ENCODE results near the gene FLCN. TPM values are rescaled to one million over a fixed set of nuclear protein-coding genes. Genes with fewer than 3 reads are reported as not detected.

The FLCN gene
- total and polyA plus RNA-seq, 2 experiments from 2014 or later, result 12.1 to 36.6 TPM

GRCh38 chr17:17176341-17176740 lies 60.6 kb downstream of the FLCN start:
- no peak for ATAC-seq
- H2AFZ ChIP-seq, result no peak overlapping the region
- H4K20me1 ChIP-seq (replicated peaks; ENCODE audit: insufficient read depth), result no peaks in the 10 kb centered on the region; the same call in none of the 2 replicates
- TF ChIP-seq ETS1 (IDR thresholded peaks at IDR 0.05) (no peak), NANOG (IDR thresholded peaks at IDR 0.05; ENCODE audit: borderline replicate concordance) (no peak), REST (IDR thresholded peaks at IDR 0.05; ENCODE audit: unreplicated experiment) (no peak), EZH2phosphoT487 (IDR thresholded peaks at IDR 0.05; ENCODE audit: unreplicated experiment) (no peak)
- H3K27ac ChIP-seq (ENCODE audit: low read depth), result no peak overlapping the region
- Mint-ChIP-seq H3K27ac (no peak overlapping the region), H3K4me3 (no peak overlapping the region), H3K27me3 (ENCODE audit: insufficient read depth, low read depth, poor library complexity) (peaks cover 2% of the 10 kb centered on the region), H3K4me1 (peaks cover 8% of the 10 kb centered on the region), H3K36me3 (ENCODE audit: low read depth) (peaks cover 51% of the 10 kb centered on the region), H3K9me3 (no peaks in the 10 kb centered on the region)
- no peak for DNase-seq (ENCODE audit: low spot score)
- H3K27me3 ChIP-seq (ENCODE audit: insufficient read depth), result no peaks in the 10 kb centered on the region
- H3K4me2 ChIP-seq, result no peak overlapping the region
- H3K4me1 ChIP-seq (ENCODE audit: insufficient read depth), result no peaks in the 10 kb centered on the region
- no peaks in the 10 kb centered on the region; the same call in 1 of the 2 replicates for H3K36me3 ChIP-seq (ENCODE audit: insufficient read depth)
- H3K79me2 ChIP-seq (replicated peaks; ENCODE audit: insufficient read depth), result no peaks in the 10 kb centered on the region
- no peaks in the 10 kb centered on the region for H3K9me2 ChIP-seq (ENCODE audit: insufficient read depth)
- H3F3A ChIP-seq (replicated peaks; ENCODE audit: low read depth), result no peaks in the 10 kb centered on the region
- H3K4me3 ChIP-seq, result no peak overlapping the region

GRCh38 chr17:17175917-17176316 lies 61.1 kb downstream of the FLCN start:
- H3K36me3 ChIP-seq (ENCODE audit: insufficient read depth), result no peaks in the 10 kb centered on the region; the same call in 1 of the 2 replicates

More at GRCh38 chr17:17175917-17176316, 61.1 kb downstream of the FLCN start:
- DNase-seq (ENCODE audit: low spot score) (no peak), ATAC-seq (no peak)
- Histone ChIP-seq H3F3A (replicated peaks; ENCODE audit: low read depth) (no peaks in the 10 kb centered on the region), H3K27ac (ENCODE audit: low read depth) (no peak overlapping the region), H2AFZ (no peak overlapping the region), H4K20me1 (replicated peaks; ENCODE audit: insufficient read depth) (no peaks in the 10 kb centered on the region; the same call in none of the 2 replicates), H3K79me2 (replicated peaks; ENCODE audit: insufficient read depth) (no peaks in the 10 kb centered on the region), H3K9me2 (ENCODE audit: insufficient read depth) (no peaks in the 10 kb centered on the region), H3K4me3 (no peak overlapping the region), H3K4me2 (no peak overlapping the region), H3K4me1 (ENCODE audit: insufficient read depth) (no peaks in the 10 kb centered on the region), H3K27me3 (ENCODE audit: insufficient read depth) (no peaks in the 10 kb centered on the region)
- no peak for TF ChIP-seq ETS1 (IDR thresholded peaks at IDR 0.05)
- TF ChIP-seq CTCF (conservative IDR thresholded peaks at IDR 0.05; ENCODE audit: low read depth in 2 of 2), result no peak
- TF ChIP-seq ZNF331 (CRISPR knock-in tag; IDR thresholded peaks at IDR 0.05; ENCODE audit: low read depth), result no peak
- no peak for TF ChIP-seq EZH2 (IDR thresholded peaks at IDR 0.05; ENCODE audit: low read depth, unreplicated experiment)
- no peak overlapping the region for H3K27ac Mint-ChIP-seq
- H3K4me3 Mint-ChIP-seq, result no peak overlapping the region
- H3K36me3 Mint-ChIP-seq (ENCODE audit: low read depth), result peaks cover 51% of the 10 kb centered on the region
- peaks cover 2% of the 10 kb centered on the region for H3K27me3 Mint-ChIP-seq (ENCODE audit: insufficient read depth, low read depth, poor library complexity)
- peaks cover 11% of the 10 kb centered on the region for H3K4me1 Mint-ChIP-seq
- no peaks in the 10 kb centered on the region for H3K9me3 Mint-ChIP-seq

All from GM23338 (cell line).